NCI-H1436 treated with DMSO at 0.1 percent for 48 hours (cell line): ENCODE results near the gene DUSP9.
"Not testable (repeated sequence)": the region's sequence is repeated elsewhere in the genome, so short reads cannot be mapped to it uniquely, and the experiment has no call there.

Source experiments
- DNase-seq: peaks from one replicate; lab custom pipeline; 2025; lab: John Stamatoyannopoulos, UW

DUSP9 gene

GRCh38 chrX:153691032-153691827, 44.2 kb downstream of the DUSP9 start:
- not testable (repeated sequence) for DNase-seq

- DNase-seq = no peak
Measured at GRCh38 chrX:153692003-153692402, 45.0 kb downstream of the DUSP9 start.

- DNase-seq = no peak
Measured at GRCh38 chrX:153692611-153693156, 45.7 kb downstream of the DUSP9 start.

GRCh38 chrX:153693216-153694086, 46.4 kb downstream of the DUSP9 start:
- no peak for DNase-seq

GRCh38 chrX:153694256-153694655, 47.3 kb downstream of the DUSP9 start:
- DNase-seq = not testable (repeated sequence)

GRCh38 chrX:153694687-153695270, 47.8 kb downstream of the DUSP9 start:
- no peak for DNase-seq

- DNase-seq = no peak
Measured at GRCh38 chrX:153696100-153696499, 49.1 kb downstream of the DUSP9 start.

- not testable (repeated sequence) for DNase-seq
Measured at GRCh38 chrX:153696538-153696937, 49.5 kb downstream of the DUSP9 start.

- not testable (repeated sequence) for DNase-seq
Measured at GRCh38 chrX:153696986-153697722, 50.2 kb downstream of the DUSP9 start.

GRCh38 chrX:153697924-153698865, 51.2 kb downstream of the DUSP9 start:
- no peak for DNase-seq

- not testable (repeated sequence) for DNase-seq
Measured at GRCh38 chrX:153699210-153699783, 52.3 kb downstream of the DUSP9 start.

GRCh38 chrX:153699784-153700371, 52.9 kb downstream of the DUSP9 start:
- not testable (repeated sequence) for DNase-seq

GRCh38 chrX:153700376-153700945, 53.5 kb downstream of the DUSP9 start:
- DNase-seq = no peak
